Measurements from ENCODE around the gene TAX1BP1.

DNA sequence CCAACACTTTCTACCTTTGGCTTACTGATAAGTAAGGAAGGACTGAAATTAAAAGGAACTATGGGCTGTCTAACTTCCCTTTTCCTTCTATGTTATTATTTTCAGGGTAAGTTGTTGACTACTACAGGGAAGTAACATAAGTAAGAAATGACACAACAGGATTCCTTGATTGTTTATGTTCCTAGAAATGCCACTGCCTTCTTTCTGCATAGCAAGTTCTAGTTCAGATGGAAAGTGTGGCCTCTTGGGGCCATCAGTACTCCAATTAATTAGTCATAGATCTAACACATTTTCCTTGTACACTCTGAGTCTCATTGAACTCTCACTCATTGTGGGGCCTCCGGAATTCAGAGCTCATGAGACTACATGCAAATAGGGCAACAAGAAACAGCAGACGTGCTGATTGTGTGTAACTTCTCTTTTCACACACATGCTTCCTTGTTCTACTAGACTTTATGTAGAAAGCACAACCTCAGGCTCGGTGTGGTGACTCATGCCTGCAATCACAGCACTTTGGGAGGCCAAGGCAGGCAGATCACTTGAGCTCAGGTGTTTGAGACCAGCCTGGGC, 42.0 kb upstream of the TAX1BP1 start:
- TF ChIP-seq POLR2A (IDR thresholded peaks at IDR 0.05): no peak
- no peak for TF ChIP-seq CTCF (IDR thresholded peaks at IDR 0.05)

All from breast epithelium (tissue), 3 donors.